Tibial artery (tissue), 4 donors: Measurements from ENCODE around the gene MIP.

ENCODE experiments used
- DNase-seq, 2 donors: peaks; one replicate each; pipeline ENCODE4 v3.0.0-alpha.2; 2019
- H3K27ac ChIP-seq, 2 donors: fragments of 200-600 bp; sonication (generic) in 1 of 2; 1 replicate in 1 of 2; 2 replicates in 1 of 2; pipeline ENCODE4 v1.5.1; 2018 to 2019; ENCODE audit warnings: mild to moderate bottlenecking in 1 of 2
- H3K27me3 ChIP-seq, 2 donors: fragments of 200-600 bp; sonication (generic) in 1 of 2; one replicate each; pipeline versions ENCODE4 v1.5.1 to v1.6.0; 2016 to 2019
- H3K36me3 ChIP-seq, 3 donors: fragments of 200-600 bp; sonication (generic) in 2 of 3; one replicate each; pipeline ENCODE4 v1.5.1; 2016 to 2019; ENCODE audit warnings: mild to moderate bottlenecking in 2 of 3
- H3K4me1 ChIP-seq, 4 donors: fragments of 200-600 bp; sonication (generic) in 2 of 4; 1 replicate in 3 of 4; 2 replicates in 1 of 4; pipeline ENCODE4 v1.5.1; 2016 to 2019
- H3K4me3 ChIP-seq, 2 donors: fragments of 200-600 bp; sonication (generic) in 1 of 2; 1 replicate in 1 of 2; 2 replicates in 1 of 2; pipeline ENCODE4 v1.5.1; 2018 to 2019; ENCODE audit warnings: mild to moderate bottlenecking in 2 of 2
- H3K9me3 ChIP-seq, 3 donors: fragments of 200-600 bp; sonication (generic) in 1 of 3; one replicate each; pipeline ENCODE4 v1.5.1; 2016 to 2019
- intact Hi-C: fragments of 100-400 bp; cut with DNase I; formaldehyde crosslinking; loops from one replicate; pipeline ENCODE4 v1.15.0; 2023; ENCODE audit warnings: low total_unique reads
- TF ChIP-seq, protein P1 (sequence below), 2 experiments: fragments of 200-600 bp in 1 of 2; fragments of 450-650 bp in 1 of 2; IDR thresholded peaks; one replicate each; pipeline ENCODE4 v1.5.1; 2017 to 2019; ENCODE audit warnings: antibody characterized with exemption in 2 of 2, mild to moderate bottlenecking in 1 of 2, moderate library complexity in 1 of 2

Gene MIP

DNA sequence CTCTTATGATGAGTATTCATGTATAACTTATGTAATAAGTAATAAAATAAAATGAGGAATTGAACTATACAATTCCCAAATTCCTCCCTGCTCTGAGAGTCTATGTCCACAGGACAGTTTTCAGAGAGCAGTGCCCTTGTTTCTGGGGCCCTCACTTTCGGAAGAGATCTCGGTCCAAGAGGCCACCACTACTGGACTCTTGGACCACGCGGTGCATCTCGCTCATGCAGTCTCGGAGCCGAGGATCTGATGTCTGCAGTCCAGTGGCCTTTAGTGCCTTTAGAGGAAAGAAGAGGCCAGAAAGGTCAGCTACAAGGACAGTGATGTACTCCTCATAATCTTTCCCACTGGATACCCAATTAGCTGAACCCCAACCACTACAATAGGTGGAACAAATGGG is 25.2 kb upstream of the MIP start:
- no peaks in the 10 kb centered on the region for H3K27me3 ChIP-seq
- H3K9me3 ChIP-seq = no peaks in the 10 kb centered on the region
- no peak overlapping the region for H3K27ac ChIP-seq
- H3K36me3 ChIP-seq = no peaks in the 10 kb centered on the region
- TF ChIP-seq, protein P1, sequence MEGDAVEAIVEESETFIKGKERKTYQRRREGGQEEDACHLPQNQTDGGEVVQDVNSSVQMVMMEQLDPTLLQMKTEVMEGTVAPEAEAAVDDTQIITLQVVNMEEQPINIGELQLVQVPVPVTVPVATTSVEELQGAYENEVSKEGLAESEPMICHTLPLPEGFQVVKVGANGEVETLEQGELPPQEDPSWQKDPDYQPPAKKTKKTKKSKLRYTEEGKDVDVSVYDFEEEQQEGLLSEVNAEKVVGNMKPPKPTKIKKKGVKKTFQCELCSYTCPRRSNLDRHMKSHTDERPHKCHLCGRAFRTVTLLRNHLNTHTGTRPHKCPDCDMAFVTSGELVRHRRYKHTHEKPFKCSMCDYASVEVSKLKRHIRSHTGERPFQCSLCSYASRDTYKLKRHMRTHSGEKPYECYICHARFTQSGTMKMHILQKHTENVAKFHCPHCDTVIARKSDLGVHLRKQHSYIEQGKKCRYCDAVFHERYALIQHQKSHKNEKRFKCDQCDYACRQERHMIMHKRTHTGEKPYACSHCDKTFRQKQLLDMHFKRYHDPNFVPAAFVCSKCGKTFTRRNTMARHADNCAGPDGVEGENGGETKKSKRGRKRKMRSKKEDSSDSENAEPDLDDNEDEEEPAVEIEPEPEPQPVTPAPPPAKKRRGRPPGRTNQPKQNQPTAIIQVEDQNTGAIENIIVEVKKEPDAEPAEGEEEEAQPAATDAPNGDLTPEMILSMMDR (IDR thresholded peaks at IDR 0.05) = no peak
- intact Hi-C loops = no loop called here
- no peaks in the 10 kb centered on the region for H3K4me1 ChIP-seq
- DNase-seq = no peak
- H3K4me3 ChIP-seq = no peak overlapping the region

DNA sequence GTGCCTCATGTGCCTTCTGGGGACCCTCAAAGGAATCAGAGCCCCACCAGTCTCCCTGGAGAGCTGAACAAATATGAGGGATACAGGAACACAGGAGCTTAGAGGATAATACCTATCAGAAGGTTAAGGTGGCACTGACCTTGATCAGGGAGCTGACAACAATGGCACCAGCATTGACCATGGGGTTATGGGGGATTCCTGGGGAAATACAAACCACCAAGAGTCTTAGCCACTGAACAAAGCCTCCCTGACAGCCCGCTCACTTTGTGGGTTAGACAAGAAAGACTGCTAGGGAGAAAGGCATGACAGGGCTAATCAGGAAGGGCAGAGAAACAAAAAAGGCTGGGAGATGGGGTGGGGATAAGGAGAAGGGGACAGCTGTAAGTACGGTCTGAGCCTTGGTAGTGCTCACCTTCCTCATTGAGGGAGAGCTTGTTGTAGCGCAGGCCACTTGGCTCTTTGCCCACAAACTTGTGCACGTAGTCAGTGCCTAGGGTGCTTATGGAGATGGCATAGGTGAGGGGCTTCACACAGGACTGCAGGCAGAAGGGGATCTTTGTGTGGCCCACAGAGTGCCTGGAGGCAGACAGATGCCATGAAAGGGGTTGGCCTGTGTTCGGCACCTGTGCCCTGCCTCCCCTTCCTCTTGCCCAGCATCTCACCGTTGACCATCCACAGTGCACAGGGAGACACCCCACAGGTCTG is 23.2 kb upstream of the MIP start:
- intact Hi-C loops = no loop called here
- no peaks in the 10 kb centered on the region for H3K9me3 ChIP-seq
- TF ChIP-seq, protein P1 (IDR thresholded peaks at IDR 0.05) = no peak
- H3K27me3 ChIP-seq = no peaks in the 10 kb centered on the region
- no peak for DNase-seq
- no peaks in the 10 kb centered on the region for H3K4me1 ChIP-seq
- H3K27ac ChIP-seq = no peak overlapping the region
- H3K4me3 ChIP-seq = no peak overlapping the region
- peaks cover 0 to 11% (median 0%) of the 10 kb centered on the region in 3 donors for H3K36me3 ChIP-seq

DNA sequence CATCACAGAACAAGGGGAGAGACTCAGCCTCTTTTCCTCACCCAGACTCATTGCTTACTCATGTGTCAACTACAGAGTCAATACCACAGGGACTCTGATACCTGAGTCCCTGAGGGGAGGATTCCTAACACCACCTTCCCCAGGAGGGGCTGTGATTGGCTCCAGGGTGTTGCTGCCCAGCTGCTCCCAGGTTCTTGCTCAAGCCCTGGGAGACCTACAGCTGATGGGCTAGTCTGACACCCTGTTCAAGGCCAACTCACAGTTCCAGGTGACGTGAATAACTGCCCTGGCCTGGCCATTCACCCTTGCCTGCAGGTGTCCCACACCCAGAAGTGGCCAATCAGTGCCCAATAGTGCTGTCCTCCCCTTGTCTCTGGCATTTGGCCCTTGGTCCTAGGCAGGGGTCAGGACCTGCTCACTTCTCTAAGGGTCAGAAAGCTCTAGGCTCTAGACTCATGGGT is 22.5 kb upstream of the MIP start:
- intact Hi-C loops = no loop called here
- TF ChIP-seq, protein P1 (IDR thresholded peaks at IDR 0.05) = no peak
- no peaks in the 10 kb centered on the region for H3K4me1 ChIP-seq
- no peak overlapping the region for H3K4me3 ChIP-seq
- peaks cover 0 to 11% (median 5%) of the 10 kb centered on the region in 3 donors for H3K36me3 ChIP-seq
- H3K9me3 ChIP-seq = no peaks in the 10 kb centered on the region
- H3K27me3 ChIP-seq = no peaks in the 10 kb centered on the region
- H3K27ac ChIP-seq = no peak overlapping the region
- no peak for DNase-seq

DNA sequence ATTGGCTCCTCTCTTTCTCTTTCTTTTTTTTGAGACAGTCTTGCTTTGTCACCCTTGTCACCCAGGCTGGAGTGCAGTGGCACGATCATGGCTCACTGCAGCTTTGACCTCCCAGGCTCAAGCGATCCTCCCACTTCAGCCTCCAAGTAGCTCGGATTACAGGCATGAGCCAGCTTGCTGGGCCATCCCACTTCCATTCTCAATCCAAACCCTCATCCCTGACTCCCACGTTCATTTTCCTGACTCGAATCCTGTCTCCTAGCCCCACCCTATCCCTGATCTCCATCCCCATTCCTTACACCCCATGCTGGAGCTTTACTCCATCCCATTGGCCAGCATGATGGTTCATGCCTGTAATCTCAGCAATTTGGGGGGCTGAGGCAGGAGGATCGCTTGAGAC is 21.7 kb upstream of the MIP start:
- intact Hi-C loops = no loop called here
- Histone ChIP-seq H3K9me3 (no peaks in the 10 kb centered on the region), H3K4me1 (no peaks in the 10 kb centered on the region), H3K4me3 (no peak overlapping the region), H3K36me3 (peaks cover 0 to 19% (median 7%) of the 10 kb centered on the region in 3 donors), H3K27me3 (no peaks in the 10 kb centered on the region), H3K27ac (no peak overlapping the region)
- TF ChIP-seq, protein P1 (IDR thresholded peaks at IDR 0.05) = no peak
- no peak for DNase-seq

DNA sequence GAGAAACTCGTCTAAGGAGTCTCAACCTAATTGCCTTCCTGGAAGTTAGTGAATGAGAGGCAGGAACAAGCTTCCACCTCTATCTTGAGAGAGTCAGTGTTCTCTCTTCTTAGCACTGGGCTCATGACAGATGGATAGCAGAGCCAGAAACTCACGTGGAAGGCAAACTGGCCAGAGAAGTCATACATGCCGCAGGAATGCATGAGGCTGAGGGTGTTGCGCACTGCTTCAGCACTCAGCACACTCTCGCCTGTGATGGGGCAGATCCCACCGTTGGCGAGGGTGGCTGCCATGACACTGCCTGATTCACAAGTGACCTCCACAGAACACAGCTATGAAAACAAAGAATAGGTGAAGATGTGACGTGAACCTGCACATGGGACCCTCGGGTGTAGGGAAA is 19.9 kb upstream of the MIP start:
- Histone ChIP-seq H3K4me3 (no peak overlapping the region), H3K9me3 (no peaks in the 10 kb centered on the region), H3K36me3 (peaks cover 0 to 21% (median 7%) of the 10 kb centered on the region in 3 donors), H3K4me1 (peaks cover 0 to 11% (median 6%) of the 10 kb centered on the region in 4 donors), H3K27me3 (no peaks in the 10 kb centered on the region), H3K27ac (no peak overlapping the region)
- no peak for DNase-seq
- intact Hi-C loops = no loop called here
- TF ChIP-seq, protein P1 (IDR thresholded peaks at IDR 0.05) = no peak
